ENCODE data around the gene ELOVL5.

Gene ELOVL5

DNA sequence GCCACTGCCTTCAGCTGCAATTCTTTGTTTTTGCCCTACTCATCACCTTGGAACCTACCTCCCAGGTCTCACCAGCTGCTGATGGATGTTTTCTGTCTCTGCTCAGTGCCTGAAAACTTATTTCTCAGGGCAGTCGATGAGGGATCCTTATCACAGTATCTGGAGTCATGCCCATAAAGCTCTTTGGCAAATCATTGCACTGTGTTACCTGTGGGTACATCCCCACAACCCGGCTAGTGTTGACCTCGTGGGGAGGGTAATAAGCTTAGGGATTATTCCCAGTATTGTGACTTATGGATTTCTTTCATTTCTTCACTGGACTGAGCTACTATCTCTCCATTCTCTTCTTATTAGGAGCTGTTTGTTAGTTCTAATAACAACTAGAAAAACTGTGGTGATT is 91.7 kb downstream of the ELOVL5 start:
- TF ChIP-seq TEAD4 (IDR thresholded peaks at IDR 0.05) (no peak), RAD21 (IDR thresholded peaks at IDR 0.05; ENCODE audit: low read depth) (no peak), FOXM1 (IDR thresholded peaks at IDR 0.05; ENCODE audit: borderline replicate concordance, low read depth) (no peak), EP300 (IDR thresholded peaks at IDR 0.05; ENCODE audit: borderline replicate concordance) (no peak), USF1 (IDR thresholded peaks at IDR 0.05) (no peak), CREB1 (IDR thresholded peaks at IDR 0.05; ENCODE audit: low read depth) (no peak), REST (IDR thresholded peaks at IDR 0.05; ENCODE audit: low read depth) (no peak), NFIC (IDR thresholded peaks at IDR 0.05) (no peak), ZBTB7A (IDR thresholded peaks at IDR 0.05; ENCODE audit: low read depth) (no peak), YY1 (IDR thresholded peaks at IDR 0.05; ENCODE audit: low read depth) (no peak), CEBPB (IDR thresholded peaks at IDR 0.05) (no peak)

GRCh38 chr6:53252177-53252692 is 96.5 kb downstream of the ELOVL5 start:
- TF ChIP-seq TCF12 (IDR thresholded peaks at IDR 0.05; ENCODE audit: low read depth) (no peak), TEAD4 (IDR thresholded peaks at IDR 0.05) (no peak)

DNA sequence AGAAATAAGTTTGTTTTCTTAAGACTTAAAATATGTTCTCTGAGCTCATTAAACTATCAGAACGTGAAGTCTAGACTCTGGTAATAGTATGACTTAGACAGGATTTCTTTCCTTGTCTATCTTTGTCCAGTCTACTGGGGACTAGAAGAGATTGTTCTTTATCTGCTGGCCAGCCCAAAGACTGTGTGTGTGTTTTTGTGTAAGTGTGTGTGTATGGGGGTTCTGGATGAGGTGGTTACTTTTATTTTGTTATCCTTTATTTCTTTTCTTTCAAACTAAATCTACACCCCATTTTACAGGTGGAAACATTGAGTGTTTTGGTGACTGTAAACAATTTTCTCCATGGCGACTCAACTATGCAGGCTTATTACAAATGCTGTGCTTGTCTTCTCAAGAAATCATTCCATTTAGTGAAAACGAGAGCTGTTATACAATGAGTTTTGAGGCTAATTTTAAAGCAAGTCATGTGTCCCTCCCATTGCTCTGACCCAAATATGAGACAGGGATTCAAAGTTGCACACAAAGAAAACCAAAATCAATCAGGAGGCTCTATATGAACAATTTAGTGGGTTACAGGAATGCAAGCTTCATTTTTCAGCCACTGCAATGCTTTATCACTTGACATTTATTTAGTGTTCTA is 97.6 kb downstream of the ELOVL5 start:
- TF ChIP-seq NFIC (IDR thresholded peaks at IDR 0.05) = no peak
- no peak for TF ChIP-seq CEBPB (IDR thresholded peaks at IDR 0.05)
- TF ChIP-seq ZBTB7A (IDR thresholded peaks at IDR 0.05; ENCODE audit: low read depth) = no peak
- no peak for TF ChIP-seq FOXM1 (IDR thresholded peaks at IDR 0.05; ENCODE audit: borderline replicate concordance, low read depth)
- no peak for TF ChIP-seq TAF1 (IDR thresholded peaks at IDR 0.05; ENCODE audit: low read depth)
- TF ChIP-seq MAX (IDR thresholded peaks at IDR 0.05) = no peak
- no peak for TF ChIP-seq USF1 (IDR thresholded peaks at IDR 0.05)
- no peak for TF ChIP-seq RAD21 (IDR thresholded peaks at IDR 0.05; ENCODE audit: low read depth)

DNA sequence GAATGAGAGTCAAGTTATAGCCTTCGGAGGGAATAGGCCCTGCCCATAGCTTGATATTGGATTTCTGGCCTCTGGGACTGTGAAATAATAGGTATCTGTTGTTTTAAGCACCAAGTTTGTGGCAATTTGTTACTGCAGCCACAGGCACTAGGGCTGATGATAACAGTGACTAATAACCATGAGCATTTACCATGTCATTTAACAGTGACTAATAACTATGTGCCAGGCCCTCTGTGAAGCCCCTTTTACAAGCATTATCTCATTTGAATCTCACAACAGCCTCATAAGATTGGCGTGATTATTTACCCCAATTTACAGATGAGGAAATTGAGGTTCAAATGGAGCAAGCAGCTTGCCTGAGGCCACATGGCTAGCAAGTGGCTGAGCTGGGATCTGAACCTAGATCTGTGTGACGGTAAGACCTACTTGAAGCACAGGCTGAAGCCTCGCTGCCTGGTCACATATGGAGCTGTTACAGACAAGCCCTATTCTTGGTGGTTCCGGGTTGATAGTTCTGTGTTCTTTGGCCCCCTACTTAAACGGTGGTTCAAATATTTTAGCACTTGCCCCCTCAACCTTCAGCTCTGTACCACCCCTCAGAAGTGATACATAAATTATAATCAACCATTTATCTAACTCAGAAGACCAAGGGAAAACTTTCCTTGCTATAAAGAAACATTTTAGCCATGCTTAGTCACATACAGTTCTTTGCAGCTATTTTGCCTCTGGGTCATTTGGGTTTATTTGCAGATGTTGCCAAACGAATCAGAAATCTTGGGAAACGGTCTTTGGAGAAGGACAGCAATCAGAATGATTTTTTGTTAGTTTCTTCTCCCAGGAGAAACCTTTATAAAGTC is 98.3 kb downstream of the ELOVL5 start:
- TF ChIP-seq REST (IDR thresholded peaks at IDR 0.05; ENCODE audit: low read depth) = no peak
- TF ChIP-seq EGR1 (IDR thresholded peaks at IDR 0.05) = no peak
- TF ChIP-seq TEAD4 (IDR thresholded peaks at IDR 0.05) = no peak
- no peak for TF ChIP-seq TCF12 (IDR thresholded peaks at IDR 0.05; ENCODE audit: low read depth)
- TF ChIP-seq TAF1 (IDR thresholded peaks at IDR 0.05; ENCODE audit: low read depth) = no peak
- no peak for TF ChIP-seq YY1 (IDR thresholded peaks at IDR 0.05; ENCODE audit: low read depth)

DNA sequence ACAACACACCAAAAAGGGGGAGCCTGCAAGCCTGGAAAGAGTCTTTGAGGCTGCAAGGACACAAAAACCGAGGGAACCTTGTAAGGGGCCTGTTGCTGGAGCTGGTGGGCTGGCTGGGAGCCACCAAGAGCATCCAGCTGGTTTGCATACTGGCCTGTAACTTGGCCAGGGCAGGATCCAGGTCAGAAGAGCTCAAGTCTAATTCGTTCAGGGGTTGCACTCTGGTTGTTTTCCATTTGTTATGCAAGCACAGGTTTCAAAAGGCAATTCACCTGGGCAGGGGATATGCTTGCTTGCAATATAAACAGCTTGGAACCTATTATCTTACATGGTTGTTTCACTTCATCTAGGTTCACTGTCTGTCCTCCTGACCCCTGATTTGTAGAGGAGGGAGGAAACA is 101.8 kb downstream of the ELOVL5 start:
- no peak for TF ChIP-seq EP300 (IDR thresholded peaks at IDR 0.05; ENCODE audit: borderline replicate concordance)
- TF ChIP-seq EGR1 (IDR thresholded peaks at IDR 0.05) = no peak
- TF ChIP-seq ZBTB7A (IDR thresholded peaks at IDR 0.05; ENCODE audit: low read depth) = no peak
- no peak for TF ChIP-seq FOXM1 (IDR thresholded peaks at IDR 0.05; ENCODE audit: borderline replicate concordance, low read depth)
- TF ChIP-seq USF1 (IDR thresholded peaks at IDR 0.05) = no peak
- TF ChIP-seq CREB1 (IDR thresholded peaks at IDR 0.05; ENCODE audit: low read depth) = no peak
- TF ChIP-seq TCF12 (IDR thresholded peaks at IDR 0.05; ENCODE audit: low read depth) = no peak
- no peak for TF ChIP-seq CEBPB (IDR thresholded peaks at IDR 0.05)
- TF ChIP-seq NFIC (IDR thresholded peaks at IDR 0.05) = no peak
- TF ChIP-seq RAD21 (IDR thresholded peaks at IDR 0.05; ENCODE audit: low read depth) = no peak
- TF ChIP-seq TEAD4 (IDR thresholded peaks at IDR 0.05) = no peak
- TF ChIP-seq YY1 (IDR thresholded peaks at IDR 0.05; ENCODE audit: low read depth) = no peak
- TF ChIP-seq TAF1 (IDR thresholded peaks at IDR 0.05; ENCODE audit: low read depth) = no peak

Measured in Ishikawa (cell line).